ENCODE data around the gene MCF2L.

The MCF2L gene

DNA sequence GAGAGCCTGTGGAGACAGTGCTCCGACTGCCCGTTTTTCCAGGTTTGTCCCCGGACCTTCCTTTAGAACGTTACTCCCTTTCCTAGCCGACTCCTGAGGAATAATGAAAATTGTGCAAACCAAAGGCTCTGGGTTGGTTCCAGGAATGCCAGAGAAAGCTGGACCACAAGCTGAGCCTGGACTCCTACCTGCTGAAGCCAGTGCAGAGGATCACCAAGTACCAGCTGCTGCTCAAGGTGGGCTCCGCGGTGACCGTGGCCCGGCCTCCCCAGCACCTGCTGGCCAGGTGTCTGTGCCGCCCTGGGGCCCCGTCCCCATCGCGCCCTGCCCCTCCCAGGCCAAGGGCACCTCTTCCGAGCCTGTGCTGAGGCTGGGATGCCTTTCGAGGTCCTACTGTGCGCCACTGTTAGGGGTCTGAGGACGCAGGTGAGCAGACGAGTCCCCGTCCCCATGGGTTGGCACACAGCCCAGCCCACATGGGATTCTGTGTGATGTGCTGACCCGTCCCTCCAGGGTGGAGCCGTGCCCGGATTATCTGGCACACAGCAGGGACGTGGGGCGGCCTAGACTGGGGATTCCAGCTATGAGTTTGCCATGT lies 116.0 kb downstream of the MCF2L start:
- DNase-seq: no peak

DNA sequence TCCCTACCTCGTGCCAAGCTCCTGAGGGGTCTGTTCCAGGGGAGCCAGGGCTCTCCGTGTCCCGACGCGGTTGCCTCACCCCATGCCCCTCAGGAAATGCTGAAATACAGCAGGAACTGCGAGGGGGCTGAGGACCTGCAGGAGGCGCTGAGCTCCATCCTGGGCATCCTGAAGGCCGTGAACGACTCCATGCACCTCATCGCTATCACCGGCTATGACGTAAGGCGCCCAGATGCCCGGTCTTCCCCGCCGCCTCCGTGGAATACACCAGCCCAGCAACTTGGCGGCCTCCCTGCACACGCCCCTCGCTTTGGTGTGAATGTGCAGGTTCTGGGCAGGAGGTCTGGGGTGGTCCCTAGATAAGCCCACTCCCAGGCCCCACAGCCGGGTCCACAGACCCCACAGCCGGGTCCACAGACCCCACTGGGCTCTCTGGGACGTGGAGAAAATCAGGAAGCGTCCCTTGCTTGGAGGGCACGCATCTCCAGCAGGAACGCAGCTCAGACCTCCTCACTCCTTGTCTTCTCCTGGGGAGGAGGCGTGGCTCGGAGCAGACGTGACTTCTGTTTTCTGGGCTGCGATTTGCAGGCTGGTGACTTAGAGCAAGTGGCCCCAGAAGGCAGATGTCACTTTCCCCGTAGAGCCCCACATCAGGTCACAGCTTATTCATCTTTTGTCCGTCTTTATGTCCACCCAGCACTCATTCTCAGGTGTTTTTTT lies 117.2 kb downstream of the MCF2L start:
- no peak for DNase-seq

DNA sequence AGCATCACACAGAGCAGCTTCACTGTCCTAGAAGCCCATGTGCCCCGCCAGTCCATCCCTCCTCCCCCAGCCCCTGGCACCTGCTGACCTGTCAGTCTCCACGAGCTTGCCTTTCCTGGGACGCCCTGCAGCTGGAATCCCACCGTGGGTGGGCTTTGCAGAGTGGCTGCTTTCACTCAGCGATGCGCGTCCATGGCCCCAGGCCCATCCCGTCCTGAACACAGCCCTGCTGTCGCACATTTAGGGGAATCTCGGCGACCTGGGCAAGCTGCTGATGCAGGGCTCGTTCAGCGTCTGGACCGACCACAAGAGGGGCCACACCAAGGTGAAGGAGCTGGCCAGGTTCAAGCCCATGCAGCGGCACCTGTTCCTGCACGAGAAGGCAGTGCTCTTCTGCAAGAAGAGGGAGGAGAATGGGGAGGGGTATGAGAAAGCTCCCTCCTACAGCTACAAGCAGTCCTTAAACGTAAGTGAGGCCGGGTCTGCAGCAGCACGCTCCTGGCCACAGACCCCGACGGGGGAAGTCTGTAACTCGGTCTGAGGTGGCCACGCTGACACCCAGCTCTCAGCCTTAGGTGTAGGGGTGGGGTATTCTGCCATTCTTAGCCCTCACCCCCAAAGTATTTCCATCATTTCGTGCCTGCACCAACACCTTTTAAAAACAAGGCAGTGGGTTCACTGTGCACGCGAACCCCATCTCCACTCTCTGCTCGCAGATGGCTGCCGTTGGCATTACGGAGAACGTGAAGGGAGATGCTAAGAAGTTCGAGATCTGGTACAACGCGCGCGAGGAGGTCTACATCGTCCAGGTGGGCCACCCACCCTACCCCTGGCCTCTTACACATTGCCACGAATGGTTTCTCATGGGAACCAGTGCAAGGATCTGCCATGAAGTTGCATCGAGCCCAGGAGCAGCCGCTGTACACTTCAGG lies 118.2 kb downstream of the MCF2L start:
- no peak for DNase-seq

DNA sequence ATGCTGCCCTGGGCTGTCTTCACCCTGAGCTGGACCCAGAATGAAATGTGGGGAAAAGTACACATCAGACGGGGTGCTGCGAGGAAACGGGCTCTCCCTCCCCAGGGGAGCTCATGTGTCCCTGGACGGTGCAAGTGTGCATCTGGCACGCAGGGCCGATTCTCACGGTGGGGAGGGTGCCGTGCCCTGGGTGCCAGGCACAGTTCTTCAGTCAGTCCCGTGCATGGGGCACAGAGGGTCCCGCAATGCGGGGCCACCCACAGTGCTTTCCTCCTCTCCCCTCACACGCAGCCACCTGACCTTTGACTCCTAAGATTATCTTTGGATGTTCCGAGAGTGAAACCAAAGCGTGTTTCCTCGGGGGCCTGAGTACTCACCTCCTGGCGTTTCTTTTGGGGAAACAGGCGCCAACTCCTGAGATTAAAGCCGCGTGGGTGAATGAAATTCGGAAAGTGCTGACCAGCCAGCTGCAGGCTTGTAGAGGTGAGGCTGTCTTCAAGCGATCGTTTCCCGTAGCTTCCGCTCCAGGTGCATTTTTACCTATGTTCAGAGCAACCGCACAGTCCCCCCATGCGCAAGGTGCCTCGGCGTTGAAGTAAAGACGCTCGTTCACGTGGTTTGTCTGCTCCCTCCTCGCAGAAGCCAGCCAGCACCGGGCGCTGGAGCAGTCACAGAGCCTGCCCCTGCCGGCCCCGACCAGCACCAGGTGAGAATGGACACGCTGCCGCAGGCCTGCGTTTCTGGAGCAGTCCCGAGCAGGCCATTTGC lies 119.1 kb downstream of the MCF2L start:
- DNase-seq: no peak

DNA sequence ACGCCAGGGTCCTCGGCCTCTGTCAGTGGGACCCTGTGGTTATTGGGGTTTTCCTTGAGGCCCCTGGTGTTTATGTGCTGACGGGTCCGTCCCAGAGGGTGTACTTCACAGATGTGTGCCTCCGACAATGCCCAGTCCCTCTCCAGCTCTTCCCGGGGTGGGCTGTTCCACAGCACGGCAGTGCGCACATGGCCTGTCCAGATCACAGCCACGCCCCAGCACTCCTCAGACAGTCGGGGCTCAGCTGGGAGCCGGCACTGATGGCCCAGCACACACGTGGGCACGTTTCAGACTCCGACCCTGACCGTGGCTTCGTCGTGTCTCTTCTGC lies 119.6 kb downstream of the MCF2L start:
- DNase-seq: no peak

DNA sequence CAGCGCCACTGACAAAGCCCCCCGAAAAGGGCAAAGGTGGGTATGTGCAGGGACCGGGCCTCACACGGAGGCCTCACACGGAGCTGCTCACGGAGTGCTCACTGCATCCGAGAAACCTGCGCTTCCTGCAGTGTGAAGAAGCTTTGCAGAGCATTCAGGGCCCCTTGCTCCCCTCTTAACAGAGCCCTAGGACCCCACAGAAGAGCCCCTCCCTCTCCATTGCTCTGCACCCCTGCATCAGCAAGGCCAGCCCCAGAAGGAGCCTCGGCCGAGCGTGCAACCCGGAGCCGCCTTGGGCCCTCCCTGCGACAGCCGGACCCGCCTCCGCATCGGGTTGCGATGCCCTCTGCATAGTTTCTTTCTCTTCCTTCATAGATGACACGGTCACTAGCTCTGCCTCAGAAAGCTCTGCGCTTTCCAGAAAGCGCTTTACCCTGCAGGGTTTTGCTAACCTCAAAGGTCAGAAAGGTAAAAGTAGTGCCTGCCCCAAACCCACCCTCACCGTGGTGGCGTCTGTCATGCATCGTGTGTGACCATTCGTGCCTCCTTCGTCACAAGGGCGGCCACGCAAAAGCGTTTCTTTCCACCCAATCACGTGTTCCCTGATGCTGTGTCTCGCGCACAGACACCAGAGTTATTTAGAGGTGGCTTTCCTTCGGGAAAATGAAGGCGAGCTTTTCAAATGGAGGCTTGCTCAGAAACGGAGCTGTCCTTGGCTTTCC lies 120.8 kb downstream of the MCF2L start:
- DNase-seq: no peak

DNA sequence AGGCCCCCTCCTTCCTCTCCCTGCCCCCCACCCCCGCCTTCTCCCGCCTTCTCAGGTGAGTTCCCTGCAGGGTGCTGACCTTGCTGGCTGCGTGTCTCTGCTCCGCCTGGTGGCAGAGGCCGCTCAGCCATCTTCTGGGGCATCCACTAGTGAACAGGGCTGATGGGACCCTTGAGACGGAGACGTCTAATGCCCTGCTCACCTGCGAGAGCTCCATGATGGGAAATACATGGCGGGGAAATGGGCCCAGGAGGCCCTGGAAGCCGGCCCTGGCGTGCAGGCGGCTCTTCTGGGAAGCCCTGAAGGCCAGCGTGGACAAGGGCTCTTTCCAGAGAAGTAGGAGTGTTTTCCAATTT lies 121.4 kb downstream of the MCF2L start:
- no peak for DNase-seq

DNA sequence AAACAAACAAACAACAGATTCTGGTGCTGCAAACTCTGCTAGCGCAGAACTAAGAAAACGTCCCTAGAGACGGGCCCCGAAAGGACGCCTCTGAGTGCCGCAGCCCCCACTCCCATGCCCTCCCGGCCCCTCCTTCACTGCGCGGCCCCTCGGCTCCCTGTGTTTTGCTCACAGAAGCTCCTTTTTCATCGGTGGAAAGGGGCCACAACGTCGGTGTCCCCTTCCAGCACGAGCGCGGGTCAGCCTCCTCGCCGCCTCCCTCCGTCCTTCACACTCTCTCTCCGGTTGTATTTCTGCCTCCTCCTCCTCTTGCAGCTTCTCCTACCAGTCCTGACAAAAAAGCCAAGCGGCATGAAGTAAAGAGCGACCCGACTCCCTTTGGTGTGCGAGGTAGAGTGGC lies 121.8 kb downstream of the MCF2L start:
- no peak for DNase-seq

DNA sequence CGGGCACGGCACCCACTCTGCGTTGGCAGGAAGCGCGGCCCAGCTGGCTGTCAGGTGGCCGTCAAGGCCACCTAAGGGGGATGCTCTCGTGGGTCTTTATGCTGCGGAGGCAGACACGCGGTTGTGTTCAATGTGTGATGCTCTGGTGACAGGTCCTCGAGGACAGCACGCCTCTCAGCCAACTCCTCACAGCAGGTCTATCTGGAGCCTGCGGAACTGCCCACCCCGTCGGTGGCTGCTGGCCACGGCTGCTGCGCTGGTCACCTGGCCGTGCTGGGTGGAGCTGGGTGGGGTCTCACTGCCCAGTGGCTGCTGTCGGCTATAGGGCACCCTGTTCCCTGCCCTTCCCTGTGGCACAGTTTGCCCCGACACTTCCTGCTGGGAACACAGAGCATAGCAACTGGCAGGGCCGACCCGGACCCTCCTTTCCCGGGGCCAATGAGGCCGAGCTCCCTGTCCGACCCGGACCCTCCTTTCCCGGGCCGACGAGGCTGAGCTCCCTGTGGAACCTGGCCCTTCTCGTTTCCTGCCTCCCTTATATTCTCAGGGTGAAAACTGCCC lies 122.3 kb downstream of the MCF2L start:
- DNase-seq: no peak

DNA sequence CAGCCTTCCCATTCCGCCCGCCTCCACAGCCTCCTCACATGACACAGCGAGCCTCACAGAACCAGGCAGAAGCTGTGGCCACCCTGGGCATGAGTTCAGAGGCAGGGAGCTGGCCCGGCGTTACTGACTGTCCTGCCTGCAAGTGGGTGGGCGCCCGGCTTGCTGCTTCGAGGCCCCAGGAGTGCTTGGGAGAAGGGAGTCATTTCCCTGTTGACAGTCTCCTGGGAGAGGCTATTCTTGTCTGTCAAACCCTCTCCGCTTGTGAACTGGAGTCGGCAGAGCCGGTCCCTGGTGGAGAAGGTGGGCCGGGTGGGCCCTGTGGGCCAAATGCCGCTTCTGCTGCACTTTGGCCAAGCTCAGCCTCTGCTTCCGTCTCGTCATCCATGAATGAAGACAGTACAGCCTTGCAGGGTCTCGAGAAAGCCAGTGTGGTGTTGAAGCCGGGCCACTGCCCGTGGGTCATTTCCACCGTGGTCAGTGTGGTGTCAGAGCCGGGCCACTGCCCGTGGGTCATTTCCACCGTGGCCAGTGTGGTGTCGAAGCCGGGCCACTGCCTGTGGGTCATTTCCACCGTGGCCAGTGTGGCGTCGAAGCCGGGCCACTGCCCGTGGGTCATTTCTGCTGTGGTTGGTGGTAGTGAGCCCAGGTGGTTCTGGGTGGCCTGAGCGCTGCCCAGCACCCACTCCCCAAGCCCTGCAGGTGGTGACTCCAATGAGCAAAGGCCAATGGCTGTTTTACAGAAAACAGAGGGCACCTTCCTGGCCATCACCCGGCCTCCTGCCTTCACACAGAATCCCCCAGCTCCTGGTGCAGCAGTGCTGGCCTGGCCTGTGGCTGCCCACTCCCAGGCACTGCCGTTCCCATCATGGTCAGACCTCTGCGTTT lies 123.1 kb downstream of the MCF2L start:
- no peak for DNase-seq

DNA sequence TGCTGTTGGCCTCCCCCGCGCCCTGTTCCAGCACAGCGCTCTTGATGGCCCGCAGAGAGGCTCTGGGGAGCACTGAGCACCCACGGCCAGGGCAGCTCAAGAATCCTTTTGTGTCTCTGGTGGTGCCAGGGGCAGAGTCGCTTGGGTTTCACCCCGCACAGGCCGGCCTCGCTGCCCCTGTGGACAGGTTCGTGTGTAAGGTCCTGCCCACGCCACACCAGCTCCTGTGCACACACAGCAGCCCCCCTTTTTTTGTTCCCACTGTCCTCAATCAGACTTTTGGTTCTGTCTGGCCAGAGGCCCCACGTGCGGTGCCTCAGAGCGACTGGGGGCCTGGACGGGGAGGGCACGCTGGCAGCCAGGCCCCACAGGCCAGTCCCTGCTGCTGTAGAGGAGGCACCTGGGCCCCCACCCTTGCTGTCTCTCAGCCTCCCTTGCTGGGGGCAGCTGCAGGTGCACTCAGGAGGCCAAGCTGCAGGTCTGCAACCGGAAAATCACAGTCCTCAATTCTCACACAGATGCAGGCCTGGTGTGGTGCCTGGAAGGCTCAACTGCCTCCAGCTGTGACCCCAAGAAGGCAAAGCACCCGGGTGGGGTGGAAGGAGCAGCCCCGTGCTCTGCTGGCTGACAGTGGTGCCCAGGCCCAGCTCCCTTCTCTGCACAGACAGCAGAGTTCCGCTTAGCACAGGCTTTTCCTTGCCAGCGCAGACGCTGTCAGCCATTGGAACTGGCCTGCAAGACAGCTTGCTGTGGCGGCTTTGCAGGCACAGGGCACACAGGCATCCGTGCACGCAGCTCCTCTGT lies 124.0 kb downstream of the MCF2L start:
- DNase-seq: no peak

DNA sequence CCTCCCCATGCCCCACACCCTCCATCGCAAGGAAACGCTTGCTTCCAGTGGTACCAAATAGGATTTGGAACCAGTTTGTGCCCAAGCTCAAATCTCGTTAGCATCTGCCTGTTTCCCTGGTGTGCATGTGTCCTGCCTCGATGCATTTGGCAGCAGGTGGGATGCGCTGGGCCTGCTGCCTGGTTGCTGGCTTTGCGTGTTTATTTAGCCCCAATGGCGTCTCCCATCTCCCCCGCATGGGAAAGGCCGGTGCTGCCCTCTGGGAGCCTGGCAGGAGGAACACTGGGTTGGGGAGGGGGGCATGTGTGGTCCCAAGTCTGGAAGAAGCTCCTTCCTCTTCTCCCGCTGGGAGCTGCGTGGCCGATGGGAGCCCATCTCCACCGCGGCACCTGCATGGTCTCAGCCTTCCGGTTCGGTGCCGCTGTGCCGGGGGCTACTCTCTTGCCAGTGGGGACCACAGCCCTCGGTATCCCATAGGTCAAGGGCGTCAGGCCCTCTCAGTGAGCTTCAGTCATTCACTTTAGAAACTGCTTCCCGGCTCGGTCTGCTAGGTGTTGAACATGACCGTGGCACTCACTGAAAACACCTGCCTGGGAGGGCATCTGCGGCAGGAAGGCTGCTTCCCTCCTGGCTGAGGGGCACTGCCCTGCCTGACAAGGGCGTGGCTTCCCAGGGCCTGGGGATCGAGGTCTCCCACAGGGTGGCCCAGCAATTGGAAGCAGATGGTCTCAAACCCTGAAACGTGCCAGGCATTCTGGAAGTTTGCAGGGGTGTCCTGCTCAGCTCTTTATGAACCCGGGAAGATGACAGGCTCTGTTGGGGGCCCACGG lies 124.8 kb downstream of the MCF2L start:
- DNase-seq: no peak

DNA sequence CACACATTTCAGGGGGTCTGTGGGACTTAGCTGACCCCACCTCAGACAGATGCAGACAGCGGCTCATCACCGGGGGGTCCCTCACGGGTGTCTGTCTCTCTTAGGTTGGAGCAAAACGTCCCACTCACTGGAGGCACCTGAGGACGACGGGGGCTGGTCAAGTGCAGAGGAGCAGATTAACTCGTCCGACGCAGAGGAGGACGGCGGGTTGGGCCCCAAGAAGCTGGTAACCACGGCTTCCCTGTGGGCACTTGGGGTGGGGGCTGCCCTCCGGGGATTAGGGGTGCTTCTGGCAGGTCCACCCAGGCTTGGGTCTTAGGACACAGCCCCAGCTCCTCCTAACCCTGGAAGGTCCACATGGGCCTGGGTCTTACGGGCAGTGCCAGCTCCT lies 125.4 kb downstream of the MCF2L start:
- DNase-seq: no peak

DNA sequence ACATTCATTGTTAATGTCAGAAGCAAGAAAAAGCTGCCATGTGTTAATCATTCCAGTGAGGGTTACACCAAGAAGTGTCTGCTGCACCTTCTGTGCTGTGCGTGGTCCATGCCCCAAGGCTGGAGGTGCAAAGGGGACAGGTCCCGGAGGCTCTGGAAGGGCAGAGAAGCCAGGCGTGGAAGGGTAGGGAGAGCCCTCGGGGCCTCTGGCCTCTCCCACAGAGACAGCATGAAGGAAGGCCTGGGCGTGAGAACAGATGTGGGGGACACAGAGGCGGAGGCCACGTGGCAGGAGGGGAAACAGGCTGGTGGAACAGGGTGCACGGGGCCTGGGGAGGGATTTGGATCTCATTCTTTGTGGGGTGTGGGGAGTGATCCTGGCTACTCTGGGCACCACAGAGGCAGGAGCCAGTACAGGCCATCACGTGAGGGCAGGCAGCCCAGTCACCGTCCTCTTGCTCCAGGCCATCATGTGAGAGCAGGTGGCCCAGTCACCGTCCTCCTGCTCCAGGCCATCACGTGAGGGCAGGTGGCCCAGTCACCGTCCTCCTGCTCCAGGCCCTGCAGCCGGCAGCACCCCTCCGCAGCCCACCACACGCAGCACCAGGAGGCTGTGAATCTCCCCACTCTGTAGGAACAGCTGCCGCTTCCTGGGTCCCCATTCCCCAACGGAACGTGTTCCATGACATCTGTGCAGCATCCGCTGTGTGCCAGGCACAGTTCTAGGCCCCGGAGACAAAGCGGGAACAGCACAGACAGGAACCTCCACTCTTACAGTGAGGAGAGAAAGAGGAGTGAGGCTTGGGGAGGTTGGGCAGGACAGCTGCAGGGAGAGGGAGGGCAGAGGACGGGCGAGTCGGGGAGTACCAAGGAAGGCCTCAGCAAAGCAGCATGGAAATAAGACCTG lies 126.4 kb downstream of the MCF2L start:
- no peak for DNase-seq

DNA sequence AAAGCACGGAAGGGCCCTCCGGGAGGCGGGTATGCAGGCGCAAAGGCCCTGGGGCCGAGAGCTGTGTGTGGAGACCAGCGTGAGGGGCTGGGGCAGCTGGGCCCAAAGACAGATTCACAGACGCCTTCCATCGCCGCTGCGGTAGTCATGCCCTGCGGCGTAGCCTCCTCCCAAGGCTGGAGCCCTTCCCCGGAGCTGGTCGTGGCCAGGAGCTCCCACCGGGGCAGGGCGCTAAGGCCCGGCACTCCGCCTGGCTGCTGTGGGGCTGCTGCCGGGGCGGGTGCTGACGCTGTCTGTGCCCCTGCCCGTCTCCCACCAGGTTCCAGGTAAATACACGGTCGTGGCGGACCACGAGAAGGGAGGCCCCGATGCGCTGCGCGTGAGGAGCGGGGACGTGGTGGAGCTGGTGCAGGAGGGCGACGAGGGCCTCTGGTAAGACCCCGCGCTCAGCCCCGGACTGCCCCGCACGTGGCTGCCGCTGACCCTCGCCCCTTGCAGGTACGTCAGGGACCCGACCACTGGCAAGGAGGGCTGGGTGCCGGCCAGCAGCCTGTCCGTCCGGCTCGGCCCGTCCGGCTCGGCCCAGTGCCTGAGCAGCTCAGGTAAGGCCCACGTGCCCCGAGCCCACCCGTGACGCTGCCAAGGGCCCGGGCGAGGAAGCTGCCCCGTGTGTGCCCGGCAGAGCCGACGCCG lies 127.2 kb downstream of the MCF2L start:
- DNase-seq: no peak

DNA sequence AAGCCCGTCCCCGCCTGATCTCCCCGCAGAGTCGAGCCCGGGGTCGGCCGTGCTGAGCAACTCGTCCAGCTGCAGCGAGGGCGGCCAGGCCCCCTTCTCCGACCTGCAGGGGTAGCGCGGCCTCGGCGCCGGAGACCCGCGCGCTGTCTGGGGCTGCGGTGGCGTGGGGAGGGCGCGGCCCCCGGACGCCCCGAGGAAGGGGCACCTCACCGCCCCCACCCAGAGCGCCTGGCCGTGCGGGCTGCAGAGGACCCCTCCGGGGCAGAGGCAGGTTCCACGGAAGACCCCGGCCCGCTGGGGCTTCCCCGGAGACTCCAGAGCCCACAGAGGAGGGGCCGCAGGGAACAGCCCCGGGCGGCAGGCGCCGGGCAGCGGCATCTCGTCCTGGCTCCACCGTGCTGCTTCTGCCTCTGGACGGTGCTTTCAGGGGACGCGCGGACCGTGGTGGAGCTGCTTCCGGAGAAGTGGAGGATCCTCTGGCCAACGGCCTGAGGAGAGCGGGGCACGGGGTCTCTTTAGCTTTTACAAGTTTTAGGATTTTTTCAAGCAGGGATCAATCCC lies 127.8 kb downstream of the MCF2L start:
- no peak for DNase-seq

DNA sequence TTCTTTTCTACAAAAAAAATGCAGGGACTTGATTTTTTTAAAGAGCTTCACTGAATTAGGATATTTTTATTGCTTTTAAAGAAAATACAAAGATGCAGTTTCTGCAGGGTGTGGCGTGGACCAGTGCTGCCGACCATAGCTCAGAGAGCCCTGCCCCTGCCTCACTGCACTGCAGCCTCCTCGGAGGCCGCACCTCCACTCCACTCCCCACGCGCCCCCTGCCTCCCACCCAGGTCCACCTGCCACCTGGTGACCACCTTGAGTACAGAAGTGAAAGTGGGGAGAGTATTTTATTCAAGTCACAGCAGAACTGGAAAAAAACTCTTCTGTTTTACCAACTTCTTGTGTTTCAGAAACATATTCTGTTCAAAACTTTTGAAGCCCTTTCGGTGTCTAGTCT lies 128.6 kb downstream of the MCF2L start:
- no peak for DNase-seq

Data from T-helper 9 cell (primary cell).